NCI-H187 (cell line): Measurements from ENCODE around the gene CPLX3.

ENCODE experiments used
- DNase-seq, 2 experiments: peaks; one replicate each; lab custom pipeline; 2025; lab: John Stamatoyannopoulos, UW

The CPLX3 gene

GRCh38 chr15:74873036-74873755 is 46.8 kb downstream of the CPLX3 start, which contains the start of gene SCAMP2:
SCAMP2 (minus strand) TSS chr15:74873365; CDS start chr15:74873255, 110 bp downstream.
- DNase-seq: peak; percentile 79 to 84

- DNase-seq: no peak
Measured at GRCh38 chr15:74873756-74874424, 47.5 kb downstream of the CPLX3 start.

- no peak for DNase-seq
Measured at GRCh38 chr15:74878273-74878672, 51.8 kb downstream of the CPLX3 start.
